ENCODE measurements around the gene KRTAP2-1.

The KRTAP2-1 gene

DNA sequence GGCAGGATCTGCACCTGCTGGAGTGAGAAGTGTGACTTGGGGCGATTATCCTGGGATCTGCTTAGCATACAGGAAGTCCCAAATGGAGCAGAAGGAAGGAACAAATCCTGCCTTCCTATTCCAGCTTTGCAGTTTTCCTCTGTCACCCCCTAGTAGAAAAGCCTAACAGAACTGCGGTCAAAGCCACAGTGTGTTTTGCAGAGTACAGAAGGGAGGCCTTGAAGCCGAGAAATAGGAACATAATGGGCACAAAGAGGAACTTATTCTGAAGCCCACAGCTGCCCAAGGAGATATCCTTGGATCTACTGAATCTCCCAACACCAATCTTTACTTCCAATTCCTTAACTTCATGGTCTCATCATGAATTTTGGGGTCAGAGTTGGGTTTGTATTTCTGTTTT is 28.6 kb downstream of the KRTAP2-1 start:
- TF ChIP-seq ZNF777 (tag by site-specific recombination; IDR thresholded peaks at IDR 0.05; ENCODE audit: borderline replicate concordance) (no peak), GLI4 (tag by site-specific recombination; IDR thresholded peaks at IDR 0.05) (no peak), ZNF2 (tag by site-specific recombination; IDR thresholded peaks at IDR 0.05) (no peak), ZNF169 (tag by site-specific recombination; IDR thresholded peaks at IDR 0.05) (no peak), ZNF677 (tag by site-specific recombination; IDR thresholded peaks at IDR 0.05) (no peak), KLF1 (tag by site-specific recombination; IDR thresholded peaks at IDR 0.05) (no peak), SP2 (tag by site-specific recombination; IDR thresholded peaks at IDR 0.05) (no peak), ZNF239 (tag by site-specific recombination; IDR thresholded peaks at IDR 0.05) (no peak), GLIS2 (tag by site-specific recombination; IDR thresholded peaks at IDR 0.05) (no peak), ZNF664 (tag by site-specific recombination; IDR thresholded peaks at IDR 0.05) (no peak), ZNF114 (tag by site-specific recombination; IDR thresholded peaks at IDR 0.05) (no peak), GLI2 (tag by site-specific recombination; IDR thresholded peaks at IDR 0.05; ENCODE audit: borderline replicate concordance, low read depth) (no peak)
- TF ChIP-seq, protein P1, sequence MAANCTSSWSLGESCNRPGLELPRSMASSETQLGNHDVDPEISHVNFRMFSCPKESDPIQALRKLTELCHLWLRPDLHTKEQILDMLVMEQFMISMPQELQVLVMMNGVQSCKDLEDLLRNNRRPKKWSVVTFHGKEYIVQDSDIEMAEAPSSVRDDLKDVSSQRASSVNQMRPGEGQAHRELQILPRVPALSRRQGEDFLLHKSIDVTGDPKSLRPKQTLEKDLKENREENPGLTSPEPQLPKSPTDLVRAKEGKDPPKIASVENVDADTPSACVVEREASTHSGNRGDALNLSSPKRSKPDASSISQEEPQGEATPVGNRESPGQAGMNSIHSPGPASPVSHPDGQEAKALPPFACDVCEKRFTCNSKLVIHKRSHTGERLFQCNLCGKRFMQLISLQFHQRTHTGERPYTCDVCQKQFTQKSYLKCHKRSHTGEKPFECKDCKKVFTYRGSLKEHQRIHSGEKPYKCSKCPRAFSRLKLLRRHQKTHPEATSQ (tag by site-specific recombination; IDR thresholded peaks at IDR 0.05), result no peak
- TF ChIP-seq, protein P2, sequence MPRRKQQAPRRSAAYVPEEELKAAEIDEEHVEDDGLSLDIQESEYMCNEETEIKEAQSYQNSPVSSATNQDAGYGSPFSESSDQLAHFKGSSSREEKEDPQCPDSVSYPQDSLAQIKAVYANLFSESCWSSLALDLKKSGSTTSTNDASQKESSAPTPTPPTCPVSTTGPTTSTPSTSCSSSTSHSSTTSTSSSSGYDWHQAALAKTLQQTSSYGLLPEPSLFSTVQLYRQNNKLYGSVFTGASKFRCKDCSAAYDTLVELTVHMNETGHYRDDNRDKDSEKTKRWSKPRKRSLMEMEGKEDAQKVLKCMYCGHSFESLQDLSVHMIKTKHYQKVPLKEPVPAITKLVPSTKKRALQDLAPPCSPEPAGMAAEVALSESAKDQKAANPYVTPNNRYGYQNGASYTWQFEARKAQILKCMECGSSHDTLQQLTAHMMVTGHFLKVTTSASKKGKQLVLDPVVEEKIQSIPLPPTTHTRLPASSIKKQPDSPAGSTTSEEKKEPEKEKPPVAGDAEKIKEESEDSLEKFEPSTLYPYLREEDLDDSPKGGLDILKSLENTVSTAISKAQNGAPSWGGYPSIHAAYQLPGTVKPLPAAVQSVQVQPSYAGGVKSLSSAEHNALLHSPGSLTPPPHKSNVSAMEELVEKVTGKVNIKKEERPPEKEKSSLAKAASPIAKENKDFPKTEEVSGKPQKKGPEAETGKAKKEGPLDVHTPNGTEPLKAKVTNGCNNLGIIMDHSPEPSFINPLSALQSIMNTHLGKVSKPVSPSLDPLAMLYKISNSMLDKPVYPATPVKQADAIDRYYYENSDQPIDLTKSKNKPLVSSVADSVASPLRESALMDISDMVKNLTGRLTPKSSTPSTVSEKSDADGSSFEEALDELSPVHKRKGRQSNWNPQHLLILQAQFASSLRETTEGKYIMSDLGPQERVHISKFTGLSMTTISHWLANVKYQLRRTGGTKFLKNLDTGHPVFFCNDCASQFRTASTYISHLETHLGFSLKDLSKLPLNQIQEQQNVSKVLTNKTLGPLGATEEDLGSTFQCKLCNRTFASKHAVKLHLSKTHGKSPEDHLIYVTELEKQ (tag by site-specific recombination; IDR thresholded peaks at IDR 0.05; ENCODE audit: borderline replicate concordance), result no peak
- TF ChIP-seq, protein P3, sequence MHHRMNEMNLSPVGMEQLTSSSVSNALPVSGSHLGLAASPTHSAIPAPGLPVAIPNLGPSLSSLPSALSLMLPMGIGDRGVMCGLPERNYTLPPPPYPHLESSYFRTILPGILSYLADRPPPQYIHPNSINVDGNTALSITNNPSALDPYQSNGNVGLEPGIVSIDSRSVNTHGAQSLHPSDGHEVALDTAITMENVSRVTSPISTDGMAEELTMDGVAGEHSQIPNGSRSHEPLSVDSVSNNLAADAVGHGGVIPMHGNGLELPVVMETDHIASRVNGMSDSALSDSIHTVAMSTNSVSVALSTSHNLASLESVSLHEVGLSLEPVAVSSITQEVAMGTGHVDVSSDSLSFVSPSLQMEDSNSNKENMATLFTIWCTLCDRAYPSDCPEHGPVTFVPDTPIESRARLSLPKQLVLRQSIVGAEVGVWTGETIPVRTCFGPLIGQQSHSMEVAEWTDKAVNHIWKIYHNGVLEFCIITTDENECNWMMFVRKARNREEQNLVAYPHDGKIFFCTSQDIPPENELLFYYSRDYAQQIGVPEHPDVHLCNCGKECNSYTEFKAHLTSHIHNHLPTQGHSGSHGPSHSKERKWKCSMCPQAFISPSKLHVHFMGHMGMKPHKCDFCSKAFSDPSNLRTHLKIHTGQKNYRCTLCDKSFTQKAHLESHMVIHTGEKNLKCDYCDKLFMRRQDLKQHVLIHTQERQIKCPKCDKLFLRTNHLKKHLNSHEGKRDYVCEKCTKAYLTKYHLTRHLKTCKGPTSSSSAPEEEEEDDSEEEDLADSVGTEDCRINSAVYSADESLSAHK (tag by site-specific recombination; IDR thresholded peaks at IDR 0.05), result no peak
- TF ChIP-seq, protein P4, sequence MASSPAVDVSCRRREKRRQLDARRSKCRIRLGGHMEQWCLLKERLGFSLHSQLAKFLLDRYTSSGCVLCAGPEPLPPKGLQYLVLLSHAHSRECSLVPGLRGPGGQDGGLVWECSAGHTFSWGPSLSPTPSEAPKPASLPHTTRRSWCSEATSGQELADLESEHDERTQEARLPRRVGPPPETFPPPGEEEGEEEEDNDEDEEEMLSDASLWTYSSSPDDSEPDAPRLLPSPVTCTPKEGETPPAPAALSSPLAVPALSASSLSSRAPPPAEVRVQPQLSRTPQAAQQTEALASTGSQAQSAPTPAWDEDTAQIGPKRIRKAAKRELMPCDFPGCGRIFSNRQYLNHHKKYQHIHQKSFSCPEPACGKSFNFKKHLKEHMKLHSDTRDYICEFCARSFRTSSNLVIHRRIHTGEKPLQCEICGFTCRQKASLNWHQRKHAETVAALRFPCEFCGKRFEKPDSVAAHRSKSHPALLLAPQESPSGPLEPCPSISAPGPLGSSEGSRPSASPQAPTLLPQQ (tag by site-specific recombination; IDR thresholded peaks at IDR 0.05), result no peak
- TF ChIP-seq, protein P5, sequence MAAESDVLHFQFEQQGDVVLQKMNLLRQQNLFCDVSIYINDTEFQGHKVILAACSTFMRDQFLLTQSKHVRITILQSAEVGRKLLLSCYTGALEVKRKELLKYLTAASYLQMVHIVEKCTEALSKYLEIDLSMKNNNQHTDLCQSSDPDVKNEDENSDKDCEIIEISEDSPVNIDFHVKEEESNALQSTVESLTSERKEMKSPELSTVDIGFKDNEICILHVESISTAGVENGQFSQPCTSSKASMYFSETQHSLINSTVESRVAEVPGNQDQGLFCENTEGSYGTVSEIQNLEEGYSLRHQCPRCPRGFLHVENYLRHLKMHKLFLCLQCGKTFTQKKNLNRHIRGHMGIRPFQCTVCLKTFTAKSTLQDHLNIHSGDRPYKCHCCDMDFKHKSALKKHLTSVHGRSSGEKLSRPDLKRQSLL (tag by site-specific recombination; IDR thresholded peaks at IDR 0.05), result no peak
- TF ChIP-seq, protein P6, sequence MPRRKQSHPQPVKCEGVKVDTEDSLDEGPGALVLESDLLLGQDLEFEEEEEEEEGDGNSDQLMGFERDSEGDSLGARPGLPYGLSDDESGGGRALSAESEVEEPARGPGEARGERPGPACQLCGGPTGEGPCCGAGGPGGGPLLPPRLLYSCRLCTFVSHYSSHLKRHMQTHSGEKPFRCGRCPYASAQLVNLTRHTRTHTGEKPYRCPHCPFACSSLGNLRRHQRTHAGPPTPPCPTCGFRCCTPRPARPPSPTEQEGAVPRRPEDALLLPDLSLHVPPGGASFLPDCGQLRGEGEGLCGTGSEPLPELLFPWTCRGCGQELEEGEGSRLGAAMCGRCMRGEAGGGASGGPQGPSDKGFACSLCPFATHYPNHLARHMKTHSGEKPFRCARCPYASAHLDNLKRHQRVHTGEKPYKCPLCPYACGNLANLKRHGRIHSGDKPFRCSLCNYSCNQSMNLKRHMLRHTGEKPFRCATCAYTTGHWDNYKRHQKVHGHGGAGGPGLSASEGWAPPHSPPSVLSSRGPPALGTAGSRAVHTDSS (tag by site-specific recombination; IDR thresholded peaks at IDR 0.05), result no peak
- no peaks in the 10 kb centered on the region for H3K36me3 ChIP-seq (ENCODE audit: control insufficient read depth in 2 of 2, insufficient read depth in 1 of 2, low read length in 2 of 2)
- ChIA-PET CTCF (interaction anchor here (0.7 kb wide), 1 partner anchor 294 kb away, joined by 3 read pairs; no protein-coding TSS in a partner anchor), POLR2A (no interaction called here)
- H3K4me1 ChIP-seq (ENCODE audit: control insufficient read depth, insufficient read depth, low read length), result no peaks in the 10 kb centered on the region
- no peak overlapping the region for H3K4me3 ChIP-seq (ENCODE audit: low read depth, low read length)
- no peak overlapping the region for H3K27ac ChIP-seq (ENCODE audit: extremely low read depth, low read depth, low read length)
- H3K9me3 ChIP-seq (ENCODE audit: control insufficient read depth, insufficient read depth, low read depth, low read length), result no peaks in the 10 kb centered on the region
